Lung (tissue), 12 donors: ENCODE measurements around the gene KRTAP10-2. TPM values are rescaled to one million over a fixed set of nuclear protein-coding genes. Genes with fewer than 3 reads are reported as not detected.
"Not testable (repeated sequence)": the region's sequence is repeated elsewhere in the genome, so short reads cannot be mapped to it uniquely, and the experiment has no call there.

Experiments used
- ATAC-seq: fragments of 200-7000 bp; cut with Tn5 transposase; one replicate; pipeline ENCODE4 v1.9.1; 2020; ENCODE audit warnings: moderate number of reproducible peaks; ENCODE audit not compliant: insufficient read depth, low FRiP score
- DNase-seq, 3 donors: peaks; one replicate each; pipeline ENCODE4 v3.0.0-alpha.2; 2013 to 2017
- H3K27ac ChIP-seq, 2 donors: one replicate each; pipeline ENCODE4 v1.5.1; 2013; ENCODE audit warnings: mild to moderate bottlenecking in 2 of 2, moderate library complexity in 2 of 2, control low read depth in 1 of 2, inconsistent platforms in 1 of 2, low read depth in 1 of 2, low read length in 1 of 2
- H3K27me3 ChIP-seq, 3 donors: one replicate each; pipeline ENCODE4 v1.5.1; 2013; ENCODE audit warnings: low read length in 2 of 3; ENCODE audit not compliant: control insufficient read depth in 3 of 3, insufficient read depth in 3 of 3
- H3K36me3 ChIP-seq, 4 donors: one replicate each; pipeline ENCODE4 v1.5.1; 2013; ENCODE audit warnings: low read length in 4 of 4, mild to moderate bottlenecking in 1 of 4, moderate library complexity in 1 of 4; ENCODE audit not compliant: control insufficient read depth in 4 of 4, insufficient read depth in 4 of 4
- H3K4me1 ChIP-seq, 5 donors: one replicate each; pipeline ENCODE4 v1.5.1; 2013; ENCODE audit warnings: low read length in 5 of 5, mild to moderate bottlenecking in 2 of 5, moderate library complexity in 1 of 5; ENCODE audit not compliant: control insufficient read depth in 5 of 5, insufficient read depth in 5 of 5
- H3K4me3 ChIP-seq: one replicate; pipeline ENCODE4 v1.5.1; 2013; ENCODE audit warnings: mild to moderate bottlenecking, control low read depth, moderate library complexity
- H3K9ac ChIP-seq, 2 donors: one replicate each; pipeline ENCODE4 v1.5.1; 2013; ENCODE audit warnings: low read length in 2 of 2, control low read depth in 1 of 2; ENCODE audit not compliant: insufficient read depth in 1 of 2
- H3K9me3 ChIP-seq, 4 donors: one replicate each; pipeline ENCODE4 v1.5.1; 2013; ENCODE audit warnings: low read length in 3 of 4, mild to moderate bottlenecking in 1 of 4, moderate library complexity in 1 of 4; ENCODE audit not compliant: control insufficient read depth in 4 of 4, insufficient read depth in 3 of 4
- CTCF ChIP-seq: IDR thresholded peaks from 2 replicates; pipeline ENCODE4 v1.5.1; 2012; ENCODE audit warnings: mild to moderate bottlenecking; ENCODE audit errors: control extremely low read depth, extremely low read depth
- WGBS, 2 donors: extraction: QIAGEN DNeasy Blood & Tissue Kit; methylation state at CpG; one replicate each; pipeline ENCODE4 v1.1.7; 2013; 5-methylcytosine and 5-hydroxymethylcytosine counted together
- polyA plus RNA-seq, 2 donors: library from polyadenylated mRNA; stranded (reverse); fragments of 200-250 nt; gene quantifications; one replicate each; pipeline ENCODE4 v1.2.1, GENCODE V29; 2013
- total RNA-seq, 2 donors: library from RNA; depleted of rRNA in 1 of 2; stranded (reverse); fragments of >200 nt in 1 of 2; gene quantifications; one replicate each; pipeline ENCODE4 v1.2.1, GENCODE V29; 2014 to 2021
- donor health status: control.
- donor health status: control.
- donor health status: Bipolar disorder and iron deficiency.
- donor health status: healthy.
- donor health status: DM: yes; HTN: yes; CAD: no.

Gene KRTAP10-2
- total and polyA plus RNA-seq, 4 donors, result not detected

GRCh38 chr21:44594406-44594916 is 43.2 kb upstream of the KRTAP10-2 start:
- ATAC-seq (no peak), DNase-seq (no peak)
- peaks cover 0 to 8% (median 0%) of the 10 kb centered on the region in 5 donors for H3K4me1 ChIP-seq
- H3K4me3 ChIP-seq, result no peak overlapping the region
- H3K9me3 ChIP-seq, result peaks cover 0 to 3% (median 0%) of the 10 kb centered on the region in 4 donors
- WGBS, 2 donors, result 79 to 87% methylated on average over 12 of the region's 12 CpGs
- no peak for TF ChIP-seq CTCF
- no peaks in the 10 kb centered on the region for H3K36me3 ChIP-seq
- H3K27me3 ChIP-seq, result no peaks in the 10 kb centered on the region
- no peak overlapping the region for H3K27ac ChIP-seq
- no peak overlapping the region for H3K9ac ChIP-seq

GRCh38 chr21:44593598-44594405 is 42.5 kb upstream of the KRTAP10-2 start:
- H3K4me1 ChIP-seq, result peaks cover 0 to 8% (median 0%) of the 10 kb centered on the region in 5 donors
- peaks cover 0 to 2% (median 0%) of the 10 kb centered on the region in 4 donors for H3K9me3 ChIP-seq
- no peak for TF ChIP-seq CTCF
- H3K27me3 ChIP-seq, result no peaks in the 10 kb centered on the region
- WGBS, 2 donors, result 46 to 62% methylated on average over 20 of the region's 20 CpGs
- H3K4me3 ChIP-seq, result no peak overlapping the region
- peak overlapping the region in 1 of 2 donors; percentile 16 for H3K9ac ChIP-seq
- no peak for ATAC-seq
- H3K27ac ChIP-seq, result no peak overlapping the region
- no peaks in the 10 kb centered on the region for H3K36me3 ChIP-seq
- DNase-seq, result peak; percentile 42 to 67 (median 50)

DNA sequence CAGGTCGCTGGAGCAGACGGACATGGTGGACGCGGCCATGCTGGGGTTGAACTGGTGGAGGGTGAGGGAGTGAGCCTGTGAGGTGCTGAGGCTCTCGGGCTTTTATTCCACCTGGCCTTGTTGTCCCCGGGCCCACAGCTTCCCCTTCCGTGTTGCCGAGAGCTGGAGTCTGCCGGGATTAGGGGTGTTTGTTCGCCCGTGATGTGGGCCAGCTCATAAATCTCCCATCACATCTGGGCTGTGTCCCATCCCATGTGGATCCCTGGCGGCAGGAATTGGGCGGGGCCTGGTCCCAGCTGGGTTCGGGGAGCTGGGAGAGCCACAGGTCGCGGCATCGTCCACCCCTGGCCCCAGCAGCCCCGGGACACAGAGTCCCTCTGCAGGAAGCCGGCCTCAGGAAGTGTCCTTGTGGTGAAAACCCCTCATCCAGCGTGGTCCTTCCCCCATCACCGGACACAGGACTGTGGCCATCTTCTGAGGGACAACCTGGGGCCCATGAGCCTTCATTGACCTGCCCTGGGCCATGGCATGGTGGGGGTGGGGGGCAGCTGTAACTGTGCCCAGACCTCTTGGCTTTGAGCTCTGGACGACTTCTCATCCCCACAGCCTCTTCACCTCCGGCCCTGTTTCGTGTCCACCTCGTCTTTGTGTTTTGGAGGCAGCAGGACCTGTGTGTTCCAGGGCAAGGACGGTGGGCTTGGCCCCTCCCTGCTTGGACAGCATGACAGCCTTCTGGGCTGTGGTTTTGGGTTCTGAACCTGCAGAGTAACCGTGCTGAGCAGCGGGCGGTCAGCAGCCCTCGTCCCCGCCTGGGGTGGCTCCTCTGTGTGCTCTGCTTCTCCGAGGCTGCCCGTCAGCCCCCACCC is 41.4 kb upstream of the KRTAP10-2 start, which contains the start of gene KRTAP10-6:
TSS of gene KRTAP10-6 (minus strand) at position 60 of the 866 bp plus-strand sequence. CDS start at position 39, 21 bp downstream.
- Histone ChIP-seq H3K27me3 (no peaks in the 10 kb centered on the region), H3K9me3 (peaks cover 0 to 2% (median 0%) of the 10 kb centered on the region in 4 donors), H3K4me3 (no peak within 1 kb of the TSS), H3K9ac (no peak within 1 kb of the TSS), H3K4me1 (peaks cover 0 to 8% (median 0%) of the 10 kb centered on the region in 5 donors), H3K36me3 (no peaks in the 10 kb centered on the region), H3K27ac (no peak within 1 kb of the TSS)
- ATAC-seq (no peak), DNase-seq (peak in 1 of 3 donors; percentile 11)
- 58 to 66% methylated on average over 33 of the region's 33 CpGs for WGBS, 2 donors
- TF ChIP-seq CTCF, result no peak

DNA sequence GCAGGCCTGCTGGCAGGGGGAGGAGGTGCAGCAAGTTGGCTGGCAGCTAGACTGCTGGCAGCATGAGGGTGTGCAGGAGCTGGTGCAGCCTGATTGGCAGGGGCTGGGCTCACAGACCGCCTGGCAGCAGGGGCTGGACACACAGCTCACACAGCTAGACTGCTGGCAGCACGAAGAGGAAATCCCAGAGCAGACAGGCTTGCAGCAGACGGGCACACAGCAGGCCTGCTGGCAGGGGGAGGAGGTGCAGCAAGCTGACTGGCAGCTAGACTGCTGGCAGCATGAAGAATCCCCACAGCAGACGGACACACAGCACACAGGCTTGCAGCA is 40.5 kb upstream of the KRTAP10-2 start:
- H3K9ac ChIP-seq, ATAC-seq, H3K27me3 ChIP-seq, H3K36me3 ChIP-seq, H3K4me3 ChIP-seq, H3K27ac ChIP-seq, H3K4me1 ChIP-seq, H3K9me3 ChIP-seq, DNase-seq: not testable (repeated sequence)
- 55 to 82% methylated on average over 1 to 4 of the region's 4 CpGs for WGBS, 2 donors

DNA sequence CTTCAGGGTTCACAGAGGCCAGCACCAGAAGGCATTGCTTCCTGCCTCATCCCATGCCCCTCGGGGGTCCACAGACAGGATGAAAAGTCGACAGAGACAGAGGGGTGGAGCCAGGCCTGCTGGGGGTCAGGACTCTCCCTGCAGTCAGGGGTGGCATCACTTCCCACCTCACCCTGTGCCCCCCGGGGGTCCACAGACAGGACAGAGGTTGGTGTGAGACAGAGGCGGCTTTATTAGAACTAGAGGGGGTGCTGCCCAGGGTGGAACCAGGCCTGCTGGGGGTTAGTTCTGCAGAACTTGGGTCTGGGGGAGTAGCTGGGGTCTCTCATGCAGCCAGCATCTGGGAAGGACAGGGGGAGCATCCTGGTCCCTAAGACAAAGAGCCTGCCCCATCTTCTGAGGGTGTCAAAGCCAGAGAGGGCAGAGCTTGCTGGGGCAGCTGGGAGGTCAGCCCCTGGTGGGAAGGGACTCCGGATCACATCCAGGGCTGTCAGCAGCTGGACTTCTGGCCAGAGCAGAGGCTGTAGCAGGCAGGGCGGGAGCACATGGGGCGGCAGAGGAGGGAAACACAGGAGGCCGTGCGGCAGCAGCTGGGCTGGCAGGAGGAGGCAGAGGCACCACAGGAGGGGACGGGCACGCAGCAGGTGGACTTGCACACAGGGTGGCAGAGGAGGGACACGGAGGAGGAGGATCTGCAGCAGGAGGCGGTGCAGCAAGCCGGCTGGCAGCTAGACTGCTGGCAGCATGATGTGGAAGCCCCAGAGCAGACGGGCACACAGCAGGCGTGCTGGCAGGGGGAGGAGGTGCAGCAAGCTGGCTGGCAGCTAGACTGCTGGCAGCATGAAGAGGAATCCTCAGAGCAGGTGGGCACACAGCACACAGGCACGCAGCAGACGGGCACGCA is 39.8 kb upstream of the KRTAP10-2 start:
- WGBS, 2 donors, result 69 to 80% methylated on average over 9 to 19 of the region's 19 CpGs
- H3K9me3 ChIP-seq, ATAC-seq, H3K4me1 ChIP-seq, H3K27ac ChIP-seq, H3K36me3 ChIP-seq, H3K4me3 ChIP-seq, DNase-seq, H3K9ac ChIP-seq, H3K27me3 ChIP-seq: not testable (repeated sequence)
